ENCODE measurements around the gene GTF3C5.

DNA sequence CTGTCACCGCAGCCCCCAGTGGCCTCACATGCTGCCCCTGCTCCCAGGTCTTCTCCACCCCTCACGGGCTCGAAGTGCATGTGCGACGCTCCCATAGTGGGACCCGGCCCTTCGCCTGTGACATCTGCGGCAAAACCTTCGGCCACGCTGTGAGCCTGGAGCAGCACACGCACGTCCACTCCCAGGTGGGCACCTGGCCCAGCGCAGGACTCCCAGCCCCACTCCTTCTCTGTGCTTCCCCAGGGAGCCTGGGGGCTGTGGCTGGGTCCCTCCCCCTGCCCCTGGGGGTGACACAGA is 41.8 kb upstream of the GTF3C5 start:
- TF ChIP-seq NFIC (IDR thresholded peaks at IDR 0.05; ENCODE audit: low read depth, low read length) (no peak), POLR2A (IDR thresholded peaks at IDR 0.05; ENCODE audit: low read depth, low read length) (no peak), SMAD1 (IDR thresholded peaks at IDR 0.05; ENCODE audit: low read depth, partially characterized antibody) (no peak), SMAD5 (IDR thresholded peaks at IDR 0.05; ENCODE audit: low read depth) (no peak), SIN3A (IDR thresholded peaks at IDR 0.05; ENCODE audit: low read depth, low read length) (no peak), SRF (IDR thresholded peaks at IDR 0.05; ENCODE audit: low read depth in 2 of 2, low read length in 2 of 2) (no peak), HDGF (IDR thresholded peaks at IDR 0.05) (no peak), MEF2B (IDR thresholded peaks at IDR 0.05; ENCODE audit: partially characterized antibody, poor library complexity, severe bottlenecking) (no peak), EP300 (IDR thresholded peaks at IDR 0.05; ENCODE audit: borderline replicate concordance in 1 of 2, control insufficient read depth in 1 of 2, low read depth in 2 of 2, low read length in 2 of 2) (no peak)
- TF ChIP-seq, protein P1, sequence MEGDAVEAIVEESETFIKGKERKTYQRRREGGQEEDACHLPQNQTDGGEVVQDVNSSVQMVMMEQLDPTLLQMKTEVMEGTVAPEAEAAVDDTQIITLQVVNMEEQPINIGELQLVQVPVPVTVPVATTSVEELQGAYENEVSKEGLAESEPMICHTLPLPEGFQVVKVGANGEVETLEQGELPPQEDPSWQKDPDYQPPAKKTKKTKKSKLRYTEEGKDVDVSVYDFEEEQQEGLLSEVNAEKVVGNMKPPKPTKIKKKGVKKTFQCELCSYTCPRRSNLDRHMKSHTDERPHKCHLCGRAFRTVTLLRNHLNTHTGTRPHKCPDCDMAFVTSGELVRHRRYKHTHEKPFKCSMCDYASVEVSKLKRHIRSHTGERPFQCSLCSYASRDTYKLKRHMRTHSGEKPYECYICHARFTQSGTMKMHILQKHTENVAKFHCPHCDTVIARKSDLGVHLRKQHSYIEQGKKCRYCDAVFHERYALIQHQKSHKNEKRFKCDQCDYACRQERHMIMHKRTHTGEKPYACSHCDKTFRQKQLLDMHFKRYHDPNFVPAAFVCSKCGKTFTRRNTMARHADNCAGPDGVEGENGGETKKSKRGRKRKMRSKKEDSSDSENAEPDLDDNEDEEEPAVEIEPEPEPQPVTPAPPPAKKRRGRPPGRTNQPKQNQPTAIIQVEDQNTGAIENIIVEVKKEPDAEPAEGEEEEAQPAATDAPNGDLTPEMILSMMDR (IDR thresholded peaks at IDR 0.05 in 2 of 3, conservative IDR thresholded peaks at IDR 0.05 in 1 of 3; ENCODE audit: control insufficient read depth in 2 of 3, extremely low read depth in 1 of 3, insufficient read depth in 1 of 3, low read depth in 3 of 3, low read length in 3 of 3): no peak
- TF ChIP-seq, protein P2, sequence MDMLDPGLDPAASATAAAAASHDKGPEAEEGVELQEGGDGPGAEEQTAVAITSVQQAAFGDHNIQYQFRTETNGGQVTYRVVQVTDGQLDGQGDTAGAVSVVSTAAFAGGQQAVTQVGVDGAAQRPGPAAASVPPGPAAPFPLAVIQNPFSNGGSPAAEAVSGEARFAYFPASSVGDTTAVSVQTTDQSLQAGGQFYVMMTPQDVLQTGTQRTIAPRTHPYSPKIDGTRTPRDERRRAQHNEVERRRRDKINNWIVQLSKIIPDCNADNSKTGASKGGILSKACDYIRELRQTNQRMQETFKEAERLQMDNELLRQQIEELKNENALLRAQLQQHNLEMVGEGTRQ (IDR thresholded peaks at IDR 0.05; ENCODE audit: borderline replicate concordance, low read depth, low read length): no peak
- TF ChIP-seq, protein P3, sequence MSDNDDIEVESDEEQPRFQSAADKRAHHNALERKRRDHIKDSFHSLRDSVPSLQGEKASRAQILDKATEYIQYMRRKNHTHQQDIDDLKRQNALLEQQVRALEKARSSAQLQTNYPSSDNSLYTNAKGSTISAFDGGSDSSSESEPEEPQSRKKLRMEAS (IDR thresholded peaks at IDR 0.05; ENCODE audit: low read depth, low read length): no peak
- TF ChIP-seq, protein P4, sequence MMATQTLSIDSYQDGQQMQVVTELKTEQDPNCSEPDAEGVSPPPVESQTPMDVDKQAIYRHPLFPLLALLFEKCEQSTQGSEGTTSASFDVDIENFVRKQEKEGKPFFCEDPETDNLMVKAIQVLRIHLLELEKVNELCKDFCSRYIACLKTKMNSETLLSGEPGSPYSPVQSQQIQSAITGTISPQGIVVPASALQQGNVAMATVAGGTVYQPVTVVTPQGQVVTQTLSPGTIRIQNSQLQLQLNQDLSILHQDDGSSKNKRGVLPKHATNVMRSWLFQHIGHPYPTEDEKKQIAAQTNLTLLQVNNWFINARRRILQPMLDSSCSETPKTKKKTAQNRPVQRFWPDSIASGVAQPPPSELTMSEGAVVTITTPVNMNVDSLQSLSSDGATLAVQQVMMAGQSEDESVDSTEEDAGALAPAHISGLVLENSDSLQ (IDR thresholded peaks at IDR 0.05): no peak
